Measurements from ENCODE around the gene TASP1. TPM values are rescaled to one million over a fixed set of nuclear protein-coding genes. Genes with fewer than 3 reads are reported as not detected.

TASP1 gene
- total and polyA plus RNA-seq, 2 experiments from 2014 or later = 7.6 to 8.4 TPM

- no peaks in the 10 kb centered on the region for H3K9me3 ChIP-seq (ENCODE audit: low read depth)
- WGBS, 2 experiments (ENCODE audit: low coverage in 1 of 2, low lambda C conversion rate in 2 of 2, missing lambda C conversion rate in 2 of 2) = 80 to 86% methylated on average over 3 of the region's 3 CpGs
- no peak overlapping the region for H3K4me2 ChIP-seq (ENCODE audit: unreplicated experiment)
- DNase-seq = no peak
- in situ Hi-C loops (cut with MboI) = no loop called here
- peaks cover 8% of the 10 kb centered on the region for H3F3A ChIP-seq (ENCODE audit: insufficient read depth)
- peaks cover 10% of the 10 kb centered on the region for H3K4me1 ChIP-seq (ENCODE audit: insufficient read depth)
- no peaks in the 10 kb centered on the region for H3K27me3 ChIP-seq (replicated peaks; ENCODE audit: insufficient read depth)
- no peak overlapping the region for H2AFZ ChIP-seq
- H3K27ac ChIP-seq = no peak overlapping the region
- H3K9me2 ChIP-seq (ENCODE audit: insufficient read depth) = no peaks in the 10 kb centered on the region
- H3K79me2 ChIP-seq (ENCODE audit: insufficient read depth) = no peaks in the 10 kb centered on the region
- H3K4me3 ChIP-seq = no peak overlapping the region
- H3K36me3 ChIP-seq (ENCODE audit: low read depth) = no peaks in the 10 kb centered on the region
- TF ChIP-seq EZH2 (IDR thresholded peaks at IDR 0.05; ENCODE audit: insufficient read depth, poor library complexity, severe bottlenecking) = no peak
- no peak for TF ChIP-seq EZH2phosphoT487 (IDR thresholded peaks at IDR 0.05; ENCODE audit: insufficient read depth, low read depth)
- no peak overlapping the region for H3K9ac ChIP-seq
- H4K20me1 ChIP-seq (ENCODE audit: insufficient read depth) = no peaks in the 10 kb centered on the region
Observed at GRCh38 chr20:13676682-13677081, 38.0 kb upstream of the TASP1 start.

GRCh38 chr20:13672690-13673089 is 34.0 kb upstream of the TASP1 start:
- no peak for DNase-seq
- no peak for TF ChIP-seq EZH2phosphoT487 (IDR thresholded peaks at IDR 0.05; ENCODE audit: insufficient read depth, low read depth)
- no peak for TF ChIP-seq EZH2 (IDR thresholded peaks at IDR 0.05; ENCODE audit: insufficient read depth, poor library complexity, severe bottlenecking)
- H3K27ac ChIP-seq = no peak overlapping the region
- 36 to 45% methylated on average over 3 of the region's 3 CpGs for WGBS, 2 experiments (ENCODE audit: low coverage in 1 of 2, low lambda C conversion rate in 2 of 2, missing lambda C conversion rate in 2 of 2)
- H3K4me1 ChIP-seq (ENCODE audit: insufficient read depth) = peaks cover 18% of the 10 kb centered on the region
- no peaks in the 10 kb centered on the region for H4K20me1 ChIP-seq (ENCODE audit: insufficient read depth)
- H3K4me3 ChIP-seq = no peak overlapping the region
- in situ Hi-C loops (cut with MboI) = no loop called here
- no peaks in the 10 kb centered on the region for H3K27me3 ChIP-seq (replicated peaks; ENCODE audit: insufficient read depth)
- H3K9me2 ChIP-seq (ENCODE audit: insufficient read depth) = no peaks in the 10 kb centered on the region
- H3K4me2 ChIP-seq (ENCODE audit: unreplicated experiment) = no peak overlapping the region
- no peak overlapping the region for H3K9ac ChIP-seq
- no peaks in the 10 kb centered on the region for H3K36me3 ChIP-seq (ENCODE audit: low read depth)
- no peak overlapping the region for H2AFZ ChIP-seq
- no peaks in the 10 kb centered on the region for H3K9me3 ChIP-seq (ENCODE audit: low read depth)
- H3K79me2 ChIP-seq (ENCODE audit: insufficient read depth) = no peaks in the 10 kb centered on the region
- H3F3A ChIP-seq (ENCODE audit: insufficient read depth) = peaks cover 8% of the 10 kb centered on the region

DNA sequence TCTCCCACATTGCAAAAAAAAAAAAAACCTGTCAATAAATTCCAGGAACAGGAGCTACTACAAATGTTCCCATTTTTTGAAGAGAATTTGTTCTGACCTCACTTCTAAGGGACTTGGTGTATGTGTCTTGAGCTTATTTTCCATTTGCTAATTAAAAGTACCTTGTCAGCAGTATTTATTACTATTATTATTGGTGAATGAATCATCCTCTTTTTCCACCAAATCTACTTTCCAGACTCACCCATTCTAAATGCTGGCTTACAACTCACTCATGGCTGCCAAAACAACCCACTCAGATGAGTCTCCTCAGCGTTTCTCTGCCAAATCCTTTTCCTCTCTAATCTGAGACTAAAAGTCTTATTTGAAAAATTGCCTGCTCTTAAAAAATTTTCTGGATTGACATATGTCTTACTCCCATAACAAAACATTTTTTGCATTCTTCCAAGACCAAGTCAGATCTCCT is 33.2 kb upstream of the TASP1 start:
- in situ Hi-C loops (cut with MboI) = no loop called here
- Histone ChIP-seq H3K36me3 (ENCODE audit: low read depth) (no peaks in the 10 kb centered on the region), H3K27ac (no peak overlapping the region), H3K4me2 (ENCODE audit: unreplicated experiment) (peak overlapping the region; percentile 71), H3K27me3 (replicated peaks; ENCODE audit: insufficient read depth) (no peaks in the 10 kb centered on the region), H3K4me1 (ENCODE audit: insufficient read depth) (peaks cover 18% of the 10 kb centered on the region), H3K4me3 (peak overlapping the region; percentile 8; the same call in 1 of the 2 replicates), H3K9me2 (ENCODE audit: insufficient read depth) (no peaks in the 10 kb centered on the region), H4K20me1 (ENCODE audit: insufficient read depth) (no peaks in the 10 kb centered on the region), H3F3A (ENCODE audit: insufficient read depth) (peaks cover 8% of the 10 kb centered on the region), H3K9ac (no peak overlapping the region), H2AFZ (no peak overlapping the region), H3K79me2 (ENCODE audit: insufficient read depth) (no peaks in the 10 kb centered on the region), H3K9me3 (ENCODE audit: low read depth) (no peaks in the 10 kb centered on the region)
- TF ChIP-seq EZH2 (IDR thresholded peaks at IDR 0.05; ENCODE audit: insufficient read depth, poor library complexity, severe bottlenecking) (no peak), EZH2phosphoT487 (IDR thresholded peaks at IDR 0.05; ENCODE audit: insufficient read depth, low read depth) (no peak)
- WGBS, 2 experiments (ENCODE audit: low coverage in 1 of 2, low lambda C conversion rate in 2 of 2, missing lambda C conversion rate in 2 of 2) = 0% methylated on average over 1 of the region's 1 CpG
- peak; percentile 94 for DNase-seq

DNA sequence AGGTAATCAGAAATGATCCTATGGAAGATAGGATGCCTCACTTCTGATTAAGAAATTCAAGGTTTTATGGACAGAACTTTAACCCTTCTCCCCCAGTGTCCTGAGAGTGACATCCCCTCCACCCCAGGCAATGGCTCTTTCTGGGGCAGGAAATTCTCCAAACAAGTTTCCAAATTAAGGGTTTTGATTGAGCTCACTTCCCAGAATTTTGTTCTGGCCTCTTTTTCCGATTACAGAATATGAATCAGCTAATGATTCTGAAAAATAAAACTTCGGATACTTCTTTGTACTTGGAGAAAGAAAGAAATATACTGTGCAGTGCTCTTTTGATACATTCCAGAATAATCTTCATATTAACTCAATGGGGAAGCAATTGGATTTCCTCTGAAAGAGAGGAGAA is 32.8 kb upstream of the TASP1 start:
- TF ChIP-seq EZH2phosphoT487 (IDR thresholded peaks at IDR 0.05; ENCODE audit: insufficient read depth, low read depth) (no peak), EZH2 (IDR thresholded peaks at IDR 0.05; ENCODE audit: insufficient read depth, poor library complexity, severe bottlenecking) (no peak)
- Histone ChIP-seq H3K9me2 (ENCODE audit: insufficient read depth) (no peaks in the 10 kb centered on the region), H2AFZ (no peak overlapping the region), H3K4me1 (ENCODE audit: insufficient read depth) (peaks cover 18% of the 10 kb centered on the region), H3K4me2 (ENCODE audit: unreplicated experiment) (peak overlapping the region; percentile 71), H3K27ac (no peak overlapping the region), H3K36me3 (ENCODE audit: low read depth) (no peaks in the 10 kb centered on the region), H4K20me1 (ENCODE audit: insufficient read depth) (no peaks in the 10 kb centered on the region), H3K79me2 (ENCODE audit: insufficient read depth) (no peaks in the 10 kb centered on the region), H3K27me3 (replicated peaks; ENCODE audit: insufficient read depth) (no peaks in the 10 kb centered on the region), H3K9me3 (ENCODE audit: low read depth) (no peaks in the 10 kb centered on the region), H3K9ac (no peak overlapping the region), H3K4me3 (peak overlapping the region; percentile 8; the same call in 1 of the 2 replicates), H3F3A (ENCODE audit: insufficient read depth) (peaks cover 8% of the 10 kb centered on the region)
- peak; percentile 25 for DNase-seq
- WGBS, 2 experiments (ENCODE audit: low coverage in 1 of 2, low lambda C conversion rate in 2 of 2, missing lambda C conversion rate in 2 of 2) = 0 to 6% methylated on average over 2 of the region's 2 CpGs
- in situ Hi-C loops (cut with MboI) = no loop called here

DNA sequence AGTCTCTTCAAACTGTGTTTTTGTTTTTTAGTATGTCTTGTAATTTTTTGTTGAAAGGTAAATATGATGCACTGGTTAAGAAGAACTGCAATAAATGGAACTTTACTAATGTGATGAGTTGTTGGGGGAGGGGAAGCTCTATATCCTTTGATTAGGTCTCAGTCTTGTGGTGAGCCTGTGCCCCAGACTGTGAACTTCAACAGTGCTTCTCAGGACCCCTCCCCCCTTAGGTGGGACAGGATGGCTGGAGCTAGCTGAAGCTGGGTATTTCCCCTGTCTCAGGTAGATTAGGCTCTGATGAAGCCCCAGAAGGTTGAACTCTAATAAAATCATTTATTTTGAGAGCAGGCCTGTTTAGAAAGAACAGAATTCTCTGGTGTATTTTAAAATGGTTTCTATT is 31.4 kb upstream of the TASP1 start:
- no peaks in the 10 kb centered on the region for H3K79me2 ChIP-seq (ENCODE audit: insufficient read depth)
- H3K36me3 ChIP-seq (ENCODE audit: low read depth) = no peaks in the 10 kb centered on the region
- H4K20me1 ChIP-seq (ENCODE audit: insufficient read depth) = no peaks in the 10 kb centered on the region
- no peak for DNase-seq
- H3K4me1 ChIP-seq (ENCODE audit: insufficient read depth) = peaks cover 18% of the 10 kb centered on the region
- H3K9me3 ChIP-seq (ENCODE audit: low read depth) = no peaks in the 10 kb centered on the region
- H3F3A ChIP-seq (ENCODE audit: insufficient read depth) = peaks cover 8% of the 10 kb centered on the region
- no peaks in the 10 kb centered on the region for H3K9me2 ChIP-seq (ENCODE audit: insufficient read depth)
- H3K27ac ChIP-seq = no peak overlapping the region
- H3K4me3 ChIP-seq = no peak overlapping the region
- H3K27me3 ChIP-seq (replicated peaks; ENCODE audit: insufficient read depth) = no peaks in the 10 kb centered on the region
- no peak overlapping the region for H2AFZ ChIP-seq
- H3K9ac ChIP-seq = no peak overlapping the region
- H3K4me2 ChIP-seq (ENCODE audit: unreplicated experiment) = no peak overlapping the region
- no peak for TF ChIP-seq EZH2 (IDR thresholded peaks at IDR 0.05; ENCODE audit: insufficient read depth, poor library complexity, severe bottlenecking)
- TF ChIP-seq EZH2phosphoT487 (IDR thresholded peaks at IDR 0.05; ENCODE audit: insufficient read depth, low read depth) = no peak
- in situ Hi-C loops (cut with MboI) = no loop called here
